Activated T-helper 9 cell treated with anti-CD3 and anti-CD28 coated beads, Interleukin-2, amount 50 U/mL, for 16 hours (primary cell): ENCODE results near the gene POC1A.

Experiments used
- DNase-seq: peaks from one replicate; pipeline ENCODE4 v3.0.0-alpha.2; 2020; ENCODE audit warnings: low read depth

Gene POC1A

DNA sequence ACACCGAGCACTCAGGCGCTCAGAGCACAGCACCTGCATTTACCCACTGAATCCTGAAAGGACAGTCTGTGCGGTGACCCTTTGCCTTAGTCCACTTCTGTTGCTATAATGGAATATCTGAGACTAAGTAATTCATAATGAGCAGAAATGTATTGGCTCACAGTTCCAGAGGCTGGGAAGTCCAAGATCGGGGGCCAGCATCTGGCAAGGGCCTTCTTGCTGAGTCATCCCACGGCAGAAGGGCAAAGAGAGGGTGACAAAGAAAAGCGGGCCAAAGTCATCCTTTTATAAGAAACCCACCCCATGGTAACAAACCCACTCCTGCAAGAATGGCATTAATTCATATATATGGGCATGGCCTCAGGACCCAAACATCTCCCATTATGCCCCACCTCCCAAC, 27.7 kb downstream of the POC1A start:
- DNase-seq: no peak

DNA sequence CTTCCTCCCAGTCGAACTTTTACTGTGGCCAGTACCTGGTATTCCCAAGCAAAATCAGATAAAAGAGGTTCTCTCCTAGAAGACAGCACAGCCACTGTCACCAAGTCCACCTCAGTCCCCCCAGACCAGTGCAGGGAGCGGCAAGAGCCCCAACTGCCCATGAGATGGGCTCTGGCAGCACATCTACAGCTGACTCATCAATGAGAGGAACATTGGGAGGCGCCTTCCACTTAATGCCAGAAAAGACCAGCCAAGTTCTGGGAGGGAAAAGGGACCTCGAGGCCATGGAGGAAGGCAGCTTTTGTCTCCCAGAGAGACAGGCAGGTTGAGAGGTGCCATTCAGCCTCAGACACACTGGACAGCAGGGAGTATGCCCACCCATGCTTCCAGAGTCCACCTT, 28.2 kb downstream of the POC1A start:
- DNase-seq: no peak

DNA sequence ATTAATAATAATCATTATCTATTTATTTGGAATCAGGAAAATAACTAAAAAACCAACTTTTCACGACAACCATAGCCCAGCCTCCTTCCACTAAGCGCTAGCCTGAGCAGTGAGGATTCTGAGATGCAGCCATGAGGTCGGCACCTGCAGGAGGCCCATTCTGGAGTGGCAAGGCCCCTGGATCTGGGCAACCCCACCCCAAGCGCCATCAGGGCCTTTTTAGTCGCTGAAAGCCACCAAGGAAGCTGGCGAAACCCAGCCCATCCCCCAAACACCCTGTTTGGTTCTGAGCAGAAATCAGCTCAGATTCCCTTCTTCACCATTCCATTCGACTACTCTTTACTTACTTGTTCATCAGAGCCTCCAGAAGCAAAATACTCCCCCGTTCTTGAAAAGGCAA, 29.5 kb downstream of the POC1A start:
- no peak for DNase-seq

DNA sequence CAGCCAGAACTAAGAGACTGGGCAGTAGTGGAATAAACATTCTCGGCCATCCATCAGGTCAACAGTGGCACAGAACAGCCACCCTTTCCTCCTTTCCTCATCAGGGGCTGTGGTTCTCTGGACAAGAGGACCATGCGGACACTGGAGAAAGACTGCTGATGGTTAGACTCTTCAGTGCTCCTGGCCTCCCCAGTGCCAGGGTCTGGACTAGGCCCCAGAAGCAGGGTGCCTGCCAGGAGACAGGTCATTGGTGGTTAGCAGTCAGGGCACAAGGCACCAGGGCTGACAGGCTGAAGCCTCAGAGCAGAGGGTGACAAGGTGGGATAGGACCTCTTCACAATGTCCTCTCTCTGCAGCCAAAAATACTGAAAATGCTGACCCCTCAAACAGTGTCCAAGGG, 30.1 kb downstream of the POC1A start:
- DNase-seq: no peak

DNA sequence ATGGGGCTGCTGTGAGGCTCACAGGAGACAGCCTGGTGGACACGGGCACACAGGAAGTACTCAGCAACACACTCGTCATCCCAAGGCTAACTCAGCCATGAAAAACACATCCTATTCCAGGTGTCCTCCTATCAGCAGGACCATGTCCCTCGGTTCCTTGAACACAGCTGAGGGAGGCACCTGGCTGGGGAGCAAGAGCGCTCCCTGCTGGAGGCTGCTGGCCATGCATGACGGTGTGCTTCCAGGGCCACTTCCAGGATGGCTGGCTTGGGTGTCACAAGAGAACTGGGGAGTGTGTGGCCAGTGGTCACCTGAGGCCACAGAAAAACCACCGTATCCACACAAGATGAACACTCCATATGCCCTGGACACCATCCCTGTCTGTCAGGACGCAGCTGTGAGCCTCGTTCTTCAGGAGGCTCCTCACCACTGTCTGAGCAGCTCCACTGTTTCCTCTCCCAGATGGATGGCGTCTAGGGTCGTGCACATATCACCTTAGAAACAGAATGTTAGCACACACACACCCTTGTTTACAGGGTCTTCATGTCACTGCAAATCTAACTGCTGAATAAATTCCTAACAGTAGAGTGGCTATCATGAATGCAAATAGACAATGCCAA, 31.0 kb downstream of the POC1A start:
- peak; percentile 61 for DNase-seq

DNA sequence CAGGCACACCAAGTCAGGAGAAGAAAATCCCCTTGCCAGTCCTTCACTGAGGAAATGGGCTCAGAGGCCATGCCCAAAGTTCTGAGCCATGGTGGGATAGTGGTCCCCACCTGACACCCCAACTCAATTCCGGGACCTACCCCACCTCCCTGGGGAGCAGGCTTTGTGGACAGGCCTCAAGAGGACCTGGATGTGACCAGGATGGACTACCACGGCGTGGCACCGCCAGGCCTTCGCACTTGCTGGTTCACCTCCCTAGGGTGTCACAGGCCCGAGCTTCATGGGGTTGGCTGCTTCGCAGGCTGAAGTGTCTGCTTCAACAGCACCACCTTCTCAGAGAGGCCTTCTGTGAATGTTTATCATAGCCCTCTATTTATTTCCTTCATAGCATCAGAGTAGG, 31.7 kb downstream of the POC1A start:
- DNase-seq: no peak

DNA sequence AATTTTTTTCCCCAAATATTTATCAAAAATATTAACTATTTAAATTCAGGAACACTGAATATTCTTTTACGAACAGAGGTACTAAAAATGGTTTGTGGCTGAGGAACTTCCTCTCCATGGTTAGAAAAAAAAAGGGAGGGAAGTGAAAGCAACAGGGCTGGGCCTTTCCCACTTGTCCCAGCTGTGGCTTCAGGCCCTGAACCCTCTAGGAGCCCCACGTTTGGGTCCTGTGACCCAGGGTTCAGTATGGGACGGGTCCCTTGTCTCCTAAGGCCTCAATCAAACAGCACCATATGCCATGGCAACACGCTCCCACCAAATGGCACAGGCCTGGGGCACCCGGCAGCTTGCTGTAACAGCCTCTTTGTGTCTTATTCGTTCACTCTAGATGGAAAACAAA, 32.4 kb downstream of the POC1A start:
- no peak for DNase-seq

DNA sequence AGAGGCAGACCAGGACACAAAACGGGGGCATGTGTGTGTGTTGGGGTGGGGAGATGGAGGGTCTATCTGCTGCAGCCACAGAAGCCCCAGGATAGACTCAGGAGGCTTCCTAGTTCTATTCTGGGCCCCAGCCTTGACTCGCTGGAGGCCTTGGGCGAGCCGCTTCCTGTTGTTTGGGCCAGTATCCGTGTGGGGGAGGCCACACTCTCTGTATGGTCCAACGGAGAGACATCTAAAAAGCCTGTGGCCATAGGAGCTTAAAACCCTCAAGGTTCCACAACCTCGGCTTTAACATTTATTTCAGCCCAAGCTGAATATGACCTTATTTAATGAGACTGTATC, 32.8 kb downstream of the POC1A start:
- DNase-seq: no peak

DNA sequence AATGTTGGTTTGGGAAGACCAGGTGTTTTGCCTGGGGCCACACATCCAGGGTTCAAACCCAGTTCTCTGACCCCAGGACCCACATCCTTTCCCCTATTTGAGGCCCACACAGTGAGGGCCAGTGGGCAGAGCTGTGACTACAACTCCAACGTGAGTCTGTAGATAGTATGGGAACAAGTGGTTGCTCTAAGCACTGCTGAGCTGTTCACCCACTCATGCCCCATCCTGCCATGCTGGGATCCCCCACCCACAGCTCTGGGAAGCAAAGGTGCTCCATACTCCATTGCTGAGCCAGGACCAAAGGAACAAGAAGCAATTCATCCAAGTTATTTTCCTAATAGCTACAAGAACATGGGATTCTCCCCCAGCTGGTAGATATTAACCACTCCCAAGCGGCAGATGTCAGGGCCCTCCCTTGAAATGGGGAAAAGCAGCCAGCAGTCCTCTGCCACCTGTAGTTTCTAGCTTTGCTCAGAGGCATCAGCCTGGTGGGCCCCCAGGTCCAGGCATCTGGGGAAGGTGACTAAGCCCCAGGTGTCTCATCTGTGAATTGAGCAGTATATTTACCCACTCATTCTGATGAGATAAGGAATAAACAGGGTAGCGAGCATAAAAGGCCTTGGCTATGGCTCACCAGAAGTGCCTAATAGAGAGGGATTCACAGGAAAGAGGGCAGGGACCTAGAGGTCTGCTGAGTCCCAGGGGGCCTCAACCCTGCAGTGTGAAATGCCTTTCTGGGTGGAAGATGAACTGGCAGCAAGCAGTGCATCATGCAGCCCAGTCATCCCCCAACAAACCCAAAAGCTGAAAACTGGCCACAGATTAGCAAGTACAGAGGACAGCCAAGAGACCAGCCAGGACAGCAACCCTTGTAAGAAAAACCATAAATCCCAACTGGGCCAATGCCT, 33.4 kb downstream of the POC1A start:
- DNase-seq: no peak

DNA sequence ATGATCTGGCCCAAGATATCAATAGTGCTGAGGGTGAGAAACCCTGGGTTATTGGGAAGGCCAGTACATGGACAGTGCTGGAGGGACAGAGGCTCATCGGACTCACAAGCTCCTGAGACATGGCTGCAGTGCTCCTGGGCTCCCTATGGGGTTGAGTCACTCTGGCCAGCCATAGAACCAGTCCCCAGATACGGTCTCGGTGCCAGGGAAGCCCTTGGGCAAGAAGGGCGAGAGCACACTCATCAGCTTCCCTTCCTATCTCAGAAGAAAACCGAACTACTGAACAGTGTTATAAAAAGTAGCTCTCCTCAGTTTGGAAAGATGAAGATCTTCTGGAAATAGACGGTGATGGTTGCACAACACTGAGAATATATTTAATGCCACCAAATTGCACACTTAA, 34.4 kb downstream of the POC1A start:
- no peak for DNase-seq

DNA sequence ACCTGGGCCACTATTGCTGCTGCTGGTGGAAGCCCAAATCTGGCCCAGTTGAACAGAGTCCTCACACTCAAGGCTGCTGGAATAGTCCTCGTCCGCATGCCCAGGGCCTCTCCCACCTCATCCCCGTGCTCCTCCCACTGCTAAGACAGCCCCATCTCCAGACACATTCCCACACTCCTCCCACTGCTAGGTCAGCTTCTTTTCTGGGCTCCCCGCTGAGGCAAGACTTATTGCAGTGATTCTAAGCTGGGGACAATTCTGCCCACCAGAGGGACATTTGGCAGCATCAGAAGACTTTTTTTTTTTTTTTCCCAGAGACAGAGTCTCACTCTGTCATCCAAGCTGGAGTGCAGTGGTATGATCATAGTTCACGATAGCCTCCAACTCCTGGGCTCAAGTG, 35.1 kb downstream of the POC1A start:
- no peak for DNase-seq

DNA sequence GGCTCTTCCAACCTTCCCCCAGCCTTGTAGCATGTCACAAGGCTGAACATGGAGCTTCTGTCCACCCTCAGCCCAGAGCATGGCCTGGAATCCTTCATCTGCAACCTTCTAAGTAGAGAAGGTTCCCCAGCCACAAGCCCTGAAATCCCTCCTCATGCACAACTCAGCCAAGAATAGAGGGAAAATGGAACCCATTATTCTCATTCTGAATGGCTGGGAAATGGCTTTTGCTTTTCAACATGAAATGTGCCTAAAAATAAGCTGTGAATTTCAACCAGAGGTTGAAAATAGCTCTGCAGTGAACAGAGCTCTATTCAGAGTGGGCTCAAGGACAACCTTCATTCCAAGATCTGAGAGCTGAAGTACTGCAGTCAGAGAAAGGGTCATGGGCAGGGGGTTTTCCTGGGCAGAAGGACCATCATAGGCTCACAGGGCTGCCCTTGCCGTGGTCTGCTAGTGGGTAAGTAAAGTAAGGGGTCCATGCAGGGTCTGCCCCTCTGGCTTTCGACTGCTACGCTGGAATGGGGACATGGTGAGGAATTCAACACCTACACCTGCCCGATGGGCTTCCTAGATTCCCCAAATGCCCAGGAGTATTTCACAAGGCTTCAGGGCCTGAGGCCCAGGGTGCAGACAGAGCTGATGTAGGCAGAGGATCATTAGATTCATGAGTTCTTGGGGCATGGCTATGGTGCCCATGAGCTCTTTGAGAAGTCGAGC, 35.9 kb downstream of the POC1A start:
- no peak for DNase-seq

DNA sequence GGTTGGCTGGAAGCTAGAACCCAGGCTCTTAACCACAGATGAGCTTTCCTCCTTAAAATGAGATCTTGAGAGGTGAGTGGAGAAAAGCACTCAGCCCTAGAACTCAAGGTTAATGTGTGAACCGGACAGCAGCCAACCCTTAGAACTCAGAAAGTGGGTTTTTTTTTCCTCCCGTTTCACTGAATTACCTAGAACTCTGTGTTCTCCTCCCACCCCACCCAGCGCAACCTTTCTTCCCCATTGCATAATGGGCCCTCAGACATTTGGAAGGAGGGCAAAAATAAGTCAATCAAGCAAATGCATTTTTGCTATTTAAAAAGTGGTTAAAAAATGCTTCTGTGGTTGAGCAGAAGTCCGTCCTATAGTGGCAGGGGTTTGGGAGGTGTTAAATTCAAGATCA, 36.7 kb downstream of the POC1A start:
- DNase-seq: no peak

DNA sequence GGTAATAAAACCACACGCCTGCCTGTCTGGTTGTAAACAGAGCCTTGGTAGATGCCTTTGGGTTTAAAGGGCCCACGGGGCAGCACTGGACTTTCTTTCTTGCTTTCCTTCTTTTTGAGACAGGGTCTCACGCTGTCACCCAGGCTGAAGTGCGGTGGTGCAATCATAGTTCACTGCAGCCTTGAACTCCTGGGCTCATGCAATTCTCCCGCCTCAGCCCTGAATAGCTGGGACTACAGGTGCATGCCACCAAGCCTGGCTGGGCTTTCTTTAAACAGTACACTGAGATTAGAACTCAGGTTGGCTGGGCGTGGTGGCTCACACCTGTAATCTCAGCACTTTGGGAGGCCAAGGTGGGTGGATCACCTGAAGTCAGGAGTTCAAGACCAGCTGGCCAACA, 42.2 kb downstream of the POC1A start:
- DNase-seq: no peak

DNA sequence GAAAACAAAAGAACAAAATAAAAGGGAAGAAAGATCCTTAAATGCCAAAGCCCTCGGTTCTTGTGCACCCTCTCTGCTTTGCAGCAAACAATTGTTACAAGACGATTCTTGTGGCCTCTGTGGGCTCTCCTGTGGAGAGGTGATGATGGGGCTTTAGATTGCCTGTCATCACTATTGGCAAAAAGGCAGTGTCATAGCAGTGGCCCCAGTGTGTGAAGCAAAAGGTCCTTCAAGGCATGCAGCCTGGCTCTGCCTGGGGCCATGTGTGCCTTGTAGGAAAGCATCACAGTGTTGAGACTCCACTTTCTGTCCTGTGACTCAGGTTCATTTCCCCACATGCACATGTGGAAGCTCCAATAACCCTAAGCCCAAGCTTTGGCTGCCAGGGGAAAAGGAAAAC, 43.7 kb downstream of the POC1A start:
- no peak for DNase-seq

DNA sequence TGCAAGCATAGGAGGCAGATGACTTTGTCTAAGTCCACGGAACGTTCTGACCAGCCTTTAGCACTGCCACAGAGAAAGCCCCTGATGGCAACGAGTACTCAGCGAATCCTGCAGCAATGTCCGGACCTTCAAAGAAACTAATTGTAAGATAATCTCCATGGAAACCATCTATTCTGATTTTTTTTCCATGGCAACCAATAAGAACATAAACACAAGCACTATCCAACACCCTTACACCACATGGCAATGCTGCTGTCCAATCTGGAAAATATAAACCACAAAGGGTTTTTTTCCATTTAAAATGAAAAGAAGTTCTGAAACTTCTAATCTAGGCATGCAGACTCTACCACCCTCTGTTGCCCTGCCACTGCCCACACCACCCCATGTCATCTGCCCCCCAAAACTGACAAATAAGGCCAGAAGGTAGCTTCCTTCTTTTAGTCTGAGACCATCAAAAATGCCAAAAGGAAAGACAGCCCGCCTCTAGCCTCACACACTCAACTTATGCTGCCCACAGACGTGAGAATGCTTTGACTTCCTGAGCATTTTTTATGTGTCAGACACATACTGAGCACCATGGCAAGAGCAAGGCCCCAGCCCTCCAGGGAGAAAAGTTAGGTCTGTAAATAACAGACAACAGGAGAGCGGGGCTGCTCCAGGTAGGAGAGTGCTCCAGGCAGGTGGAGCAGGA, 44.5 kb downstream of the POC1A start:
- no peak for DNase-seq

DNA sequence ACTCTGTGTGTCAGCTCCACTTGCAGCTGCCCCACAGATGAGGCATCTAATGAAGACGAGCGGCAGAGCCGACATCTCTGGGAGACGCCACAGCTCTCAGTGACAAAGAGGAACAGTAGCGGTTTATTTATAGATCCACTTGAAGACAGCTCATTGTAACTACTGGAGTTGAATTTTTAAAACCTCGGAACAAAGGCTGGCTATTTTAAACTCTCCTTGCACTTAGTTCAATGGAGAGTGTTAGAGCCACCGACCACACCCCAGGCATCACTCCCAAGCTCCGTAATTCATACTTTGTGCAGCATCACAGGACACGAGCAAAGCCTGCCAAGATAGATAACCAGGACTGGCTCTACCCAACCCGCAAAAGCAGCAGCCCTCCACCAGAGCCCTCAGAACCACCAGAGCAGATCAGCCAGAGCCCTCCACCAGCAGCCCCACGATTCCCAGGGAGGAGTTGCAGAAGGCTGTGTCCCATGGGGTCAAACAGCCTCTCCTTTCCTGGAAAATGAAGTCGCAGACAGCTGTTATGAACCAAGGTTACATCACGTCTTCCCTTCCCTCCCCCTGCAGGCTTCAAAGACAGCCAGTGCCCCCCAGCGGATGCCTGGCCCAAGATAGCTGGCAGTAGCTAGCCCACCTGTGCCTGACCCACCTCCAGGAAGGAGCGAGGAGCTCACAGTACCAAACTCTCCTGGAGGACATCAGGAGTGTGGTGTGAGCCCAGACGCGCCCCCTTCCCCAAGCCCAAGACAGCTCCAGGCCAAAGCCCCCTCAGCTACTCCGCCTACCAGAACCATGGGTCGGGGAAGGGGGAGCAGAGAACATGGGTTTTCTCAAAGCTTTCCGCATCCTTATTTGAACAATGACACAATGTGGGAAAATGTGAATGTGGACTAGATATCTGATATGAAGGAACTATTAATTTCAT, 45.7 kb downstream of the POC1A start:
- DNase-seq: no peak

DNA sequence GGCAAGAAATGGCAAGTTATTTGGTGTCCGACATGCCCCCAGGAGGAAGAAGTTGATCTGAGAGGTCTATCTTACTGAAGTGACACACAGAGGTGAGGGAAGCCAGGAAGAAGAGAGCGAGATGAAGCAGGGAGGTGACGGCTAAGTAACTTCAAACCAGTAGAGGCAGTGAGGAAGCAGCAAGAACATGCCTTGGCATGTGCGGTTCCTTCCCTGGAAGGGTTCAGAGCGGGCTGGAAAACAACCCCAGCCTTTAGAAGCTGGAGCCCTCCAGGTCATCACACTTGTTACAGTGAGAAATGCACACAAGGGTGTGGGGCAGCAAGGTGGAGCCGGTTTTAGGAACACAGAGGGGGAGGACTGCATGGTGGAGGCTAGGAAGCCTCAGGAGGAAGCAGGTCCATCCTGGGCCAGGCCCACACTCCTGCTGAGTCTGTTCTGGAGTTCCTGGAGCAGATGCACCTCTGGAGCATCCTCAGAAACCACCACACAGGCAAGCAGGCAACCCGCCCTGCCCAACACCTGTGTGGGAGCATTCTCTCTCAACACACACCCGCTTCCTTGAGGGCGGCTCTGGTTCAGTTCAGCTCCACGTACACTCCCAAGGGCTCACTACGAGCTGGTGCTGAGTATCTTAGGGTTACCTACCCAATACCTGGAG, 47.1 kb downstream of the POC1A start:
- no peak for DNase-seq

DNA sequence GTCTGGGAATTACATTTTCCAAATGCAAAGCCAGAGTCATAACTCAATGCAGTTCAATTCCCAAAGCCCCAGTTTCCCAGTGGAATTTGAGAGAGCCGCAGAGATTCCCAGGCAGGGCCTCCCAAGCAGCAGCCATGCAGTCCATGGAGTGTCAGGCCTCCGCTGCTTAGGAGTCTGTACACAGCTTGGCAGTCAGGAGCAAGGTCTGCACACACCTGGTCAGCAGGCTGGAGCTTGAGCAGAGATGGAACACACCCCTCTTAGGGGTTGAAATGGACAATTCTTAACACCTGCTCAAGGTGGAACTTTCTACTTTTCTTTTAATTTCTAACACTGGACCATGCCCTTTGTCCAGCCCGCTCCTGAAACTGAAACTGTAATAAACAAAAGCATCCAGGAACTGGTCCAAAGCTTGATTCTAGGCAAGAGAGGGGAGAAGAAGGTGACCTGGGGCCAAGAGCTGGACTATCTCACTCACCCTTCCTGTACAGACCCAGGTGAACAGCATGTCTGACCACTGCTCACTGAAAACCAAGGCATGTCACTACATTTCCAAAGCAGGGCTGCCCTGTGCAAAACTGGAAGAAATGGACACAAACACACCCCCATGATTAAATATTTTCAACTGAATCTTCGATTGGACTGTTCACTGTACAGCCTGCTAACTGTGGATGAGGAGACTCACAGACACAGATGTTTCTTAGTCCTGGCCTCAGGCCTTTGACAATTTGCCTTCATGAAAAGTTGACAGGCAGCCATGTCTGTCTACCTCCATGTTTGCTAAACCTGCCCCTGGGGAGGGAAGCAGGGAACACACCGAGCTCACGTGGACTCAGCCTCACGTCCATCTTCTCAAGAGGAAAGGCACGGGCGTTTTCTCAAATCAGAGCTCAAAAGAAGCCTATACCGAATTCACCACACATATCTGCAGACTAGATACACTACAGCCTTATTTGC, 49.3 kb downstream of the POC1A start:
- DNase-seq: no peak

DNA sequence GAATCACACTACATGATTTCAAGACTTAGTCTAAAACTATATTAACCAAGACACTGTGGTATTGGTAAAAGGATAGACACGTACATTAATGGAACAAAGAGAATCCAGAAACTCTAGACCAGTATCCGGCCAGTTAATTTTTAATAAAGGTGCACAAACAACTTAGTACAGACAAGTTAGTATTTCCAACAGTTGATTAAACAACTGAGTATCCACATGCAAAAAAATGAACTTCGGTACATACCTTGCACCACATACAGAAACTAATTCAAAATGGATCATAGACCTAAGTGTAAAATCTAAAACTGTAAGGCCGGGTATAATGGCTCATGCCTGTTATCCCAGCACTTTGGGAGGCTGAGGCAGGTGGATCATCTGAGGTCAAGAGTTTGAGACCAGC, 51.3 kb downstream of the POC1A start:
- no peak for DNase-seq
